C4-2B (cell line): ENCODE measurements around the gene ATR.
A peak's percentile ranks its signal among the peaks of the same experiment; 100 is the strongest.
"Not testable (repeated sequence)": the region's sequence is repeated elsewhere in the genome, so short reads cannot be mapped to it uniquely, and the experiment has no call there.

Source experiments
- H3K27ac ChIP-seq: fragments of 450-650 bp; 2 replicates; pipeline ENCODE4 v1.5.1; 2017
- CTCF ChIP-seq: fragments of 450-650 bp; conservative IDR thresholded peaks from 2 replicates; pipeline ENCODE4 v1.5.1; 2017; ENCODE audit warnings: mild to moderate bottlenecking
- ZFX ChIP-seq: fragments of 450-650 bp; IDR thresholded peaks from 2 replicates; pipeline ENCODE4 v1.6.1; 2017

Gene ATR

GRCh38 chr3:142602619-142603385 is 24.3 kb upstream of the ATR start:
- no peak overlapping the region for H3K27ac ChIP-seq
- TF ChIP-seq ZFX: no peak
- TF ChIP-seq CTCF: no peak

- H3K27ac ChIP-seq: no peak overlapping the region
- TF ChIP-seq ZFX (no peak), CTCF (no peak)
Observed at GRCh38 chr3:142601713-142602112, 23.2 kb upstream of the ATR start.

- no peak overlapping the region for H3K27ac ChIP-seq
- no peak for TF ChIP-seq ZFX
- TF ChIP-seq CTCF: no peak
Observed at GRCh38 chr3:142597906-142598305, 19.4 kb upstream of the ATR start.

GRCh38 chr3:142596726-142597088 is 18.2 kb upstream of the ATR start:
- peak overlapping the region; percentile 72 for H3K27ac ChIP-seq
- TF ChIP-seq CTCF (no peak), ZFX (no peak)

- TF ChIP-seq CTCF (peak; percentile 31), ZFX (no peak)
- peak within 1 kb of the TSS; percentile 72 for H3K27ac ChIP-seq
Observed at GRCh38 chr3:142595951-142596725, 17.6 kb upstream of the ATR start, which contains the start of gene PLS1. PLS1 (plus strand) TSS chr3:142596393; CDS start chr3:142664238, 67,845 bp downstream.

GRCh38 chr3:142595581-142595950 is 17.0 kb upstream of the ATR start:
- H3K27ac ChIP-seq: peak overlapping the region; percentile 72
- TF ChIP-seq ZFX (no peak), CTCF (no peak)

- H3K27ac ChIP-seq: no peak overlapping the region
- no peak for TF ChIP-seq CTCF
- no peak for TF ChIP-seq ZFX
Observed at GRCh38 chr3:142595141-142595540, 16.6 kb upstream of the ATR start.

- H3K27ac ChIP-seq: not testable (repeated sequence)
Observed at GRCh38 chr3:142592268-142592667, 13.7 kb upstream of the ATR start.
